HG03025 (cell line): ENCODE measurements around the gene CACNA1A.
"Not testable (repeated sequence)": the region's sequence is repeated elsewhere in the genome, so short reads cannot be mapped to it uniquely, and the experiment has no call there.

Source experiments
- ATAC-seq: cut with Tn5 transposase; IDR thresholded peaks from one replicate; pipeline ENCODE4 v1.9.1; 2021; ENCODE audit warnings: mild to moderate bottlenecking, moderate library complexity; ENCODE audit not compliant: unreplicated experiment, low FRiP score

The CACNA1A gene

GRCh38 chr19:13284929-13285928, 221.1 kb downstream of the CACNA1A start:
- ATAC-seq = no peak

GRCh38 chr19:13283871-13284270, 222.4 kb downstream of the CACNA1A start:
- no peak for ATAC-seq

GRCh38 chr19:13282486-13283065, 223.7 kb downstream of the CACNA1A start:
- ATAC-seq = no peak

- no peak for ATAC-seq
Measured at GRCh38 chr19:13281567-13282291, 224.6 kb downstream of the CACNA1A start.

- ATAC-seq = no peak
Measured at GRCh38 chr19:13277104-13277809, 229.0 kb downstream of the CACNA1A start.

- ATAC-seq = no peak
Measured at GRCh38 chr19:13275016-13275722, 231.1 kb downstream of the CACNA1A start.

- no peak for ATAC-seq
Measured at GRCh38 chr19:13270514-13271105, 235.7 kb downstream of the CACNA1A start.

GRCh38 chr19:13269348-13269747, 236.9 kb downstream of the CACNA1A start:
- no peak for ATAC-seq

- no peak for ATAC-seq
Measured at GRCh38 chr19:13267889-13268288, 238.4 kb downstream of the CACNA1A start.

GRCh38 chr19:13267131-13267530, 239.1 kb downstream of the CACNA1A start:
- ATAC-seq = no peak

- ATAC-seq = no peak
Measured at GRCh38 chr19:13262450-13262849, 243.8 kb downstream of the CACNA1A start.

- ATAC-seq = no peak
Measured at GRCh38 chr19:13260883-13261653, 245.2 kb downstream of the CACNA1A start.

GRCh38 chr19:13256918-13257317, 249.4 kb downstream of the CACNA1A start:
- no peak for ATAC-seq

- not testable (repeated sequence) for ATAC-seq
Measured at GRCh38 chr19:13256398-13256797, 249.9 kb downstream of the CACNA1A start.

GRCh38 chr19:13255719-13256059, 250.6 kb downstream of the CACNA1A start:
- no peak for ATAC-seq

- no peak for ATAC-seq
Measured at GRCh38 chr19:13255041-13255718, 251.1 kb downstream of the CACNA1A start.

- no peak for ATAC-seq
Measured at GRCh38 chr19:13252569-13253335, 253.5 kb downstream of the CACNA1A start.

GRCh38 chr19:13244920-13245319, 261.4 kb downstream of the CACNA1A start:
- no peak for ATAC-seq
